Thyroid gland (tissue), 4 donors: ENCODE measurements around the gene DYNLT2. TPM values are rescaled to one million over a fixed set of nuclear protein-coding genes. Genes with fewer than 3 reads are reported as not detected.

Source experiments
- DNase-seq, 2 donors: peaks; one replicate each; pipeline ENCODE4 v3.0.0-alpha.2; 2019
- H3K27ac ChIP-seq, 3 donors: fragments of 200-600 bp; sonication (generic); 1 replicate in 2 of 3; 2 replicates in 1 of 3; pipeline ENCODE4 v1.5.1; 2016 to 2019; ENCODE audit warnings: mild to moderate bottlenecking in 1 of 3, moderate library complexity in 1 of 3
- H3K27me3 ChIP-seq: fragments of 200-600 bp; sonication (generic); one replicate; pipeline ENCODE4 v1.5.1; 2019
- H3K36me3 ChIP-seq, 2 donors: fragments of 200-600 bp; sonication (generic); one replicate each; pipeline ENCODE4 v1.5.1; 2016 to 2019
- H3K4me1 ChIP-seq, 2 donors: fragments of 200-600 bp; sonication (generic); one replicate each; pipeline ENCODE4 v1.5.1; 2017 to 2019
- H3K4me3 ChIP-seq, 3 donors: fragments of 200-600 bp; sonication (generic); replicated peaks in 1 of 3; 1 replicate in 2 of 3; 2 replicates in 1 of 3; pipeline ENCODE4 v1.5.1; 2016; ENCODE audit warnings: mild to moderate bottlenecking in 1 of 3
- H3K9me3 ChIP-seq: fragments of 200-600 bp; sonication (generic); one replicate; pipeline ENCODE4 v1.5.1; 2017
- CTCF ChIP-seq, 6 experiments: fragments of 200-600 bp in 3 of 6; fragments of 450-650 bp in 3 of 6; sonication (generic) in 3 of 6; IDR thresholded peaks; one replicate each; pipeline ENCODE4 v1.5.1; 2016 to 2019; ENCODE audit warnings: antibody characterized with exemption in 6 of 6, mild to moderate bottlenecking in 2 of 6, inconsistent platforms in 1 of 6, moderate library complexity in 1 of 6
- POLR2A ChIP-seq, 2 donors: fragments of 450-650 bp; IDR thresholded peaks; one replicate each; pipeline ENCODE4 v1.6.1; 2017; ENCODE audit warnings: antibody characterized with exemption in 2 of 2, mild to moderate bottlenecking in 2 of 2, moderate library complexity in 1 of 2
- WGBS, 2 donors: methylation state at CpG; one replicate each; pipeline ENCODE4 v1.1.5; 2017; 5-methylcytosine and 5-hydroxymethylcytosine counted together
- intact Hi-C: fragments of 100-400 bp; cut with DNase I; formaldehyde crosslinking; loops from one replicate; pipeline ENCODE4 v1.15.1; 2023
- total RNA-seq, 4 donors: library from RNA; depleted of rRNA; stranded (reverse); fragments of >200 nt; gene quantifications; one replicate each; pipeline ENCODE4 v1.2.3, GENCODE V29; 2016

The DYNLT2 gene
- total RNA-seq, 4 donors from 2014 or later, result 0.50 to 5.5 (median 2.5) TPM

- no peaks in the 10 kb centered on the region for H3K27me3 ChIP-seq
- H3K4me3 ChIP-seq, result no peak overlapping the region
- intact Hi-C loops, result no loop called here
- TF ChIP-seq POLR2A (IDR thresholded peaks at IDR 0.05) (no peak), CTCF (IDR thresholded peaks at IDR 0.05) (no peak)
- no peak for DNase-seq
- 52 to 65% methylated on average over 6 of the region's 6 CpGs for WGBS, 2 donors
- no peaks in the 10 kb centered on the region for H3K9me3 ChIP-seq
- H3K27ac ChIP-seq, result no peak overlapping the region
- H3K36me3 ChIP-seq, result no peaks in the 10 kb centered on the region
- peaks cover 10 to 16% of the 10 kb centered on the region in 2 donors for H3K4me1 ChIP-seq
Observed at GRCh38 chr6:169791721-169792131, 40.4 kb upstream of the DYNLT2 start.

- intact Hi-C loops, result no loop called here
- Histone ChIP-seq H3K9me3 (no peaks in the 10 kb centered on the region), H3K4me1 (peaks cover 10 to 16% of the 10 kb centered on the region in 2 donors), H3K27ac (peak overlapping the region in 1 of 3 donors; percentile 58), H3K36me3 (no peaks in the 10 kb centered on the region), H3K4me3 (peak overlapping the region in 1 of 3 donors; percentile 35), H3K27me3 (no peaks in the 10 kb centered on the region)
- WGBS, 2 donors, result 2% methylated on average over 36 to 55 of the region's 61 CpGs
- no peak for TF ChIP-seq POLR2A (IDR thresholded peaks at IDR 0.05)
- TF ChIP-seq CTCF (IDR thresholded peaks at IDR 0.05), result peak; percentile 87 to 99 (median 98)
- peak; percentile 64 to 71 for DNase-seq
Observed at GRCh38 chr6:169789944-169790927, 38.9 kb upstream of the DYNLT2 start.

- 60 to 65% methylated on average over 16 to 24 of the region's 24 CpGs for WGBS, 2 donors
- Histone ChIP-seq H3K4me3 (peak overlapping the region in 1 of 3 donors; percentile 35), H3K27me3 (no peaks in the 10 kb centered on the region), H3K9me3 (no peaks in the 10 kb centered on the region), H3K36me3 (no peaks in the 10 kb centered on the region), H3K27ac (no peak overlapping the region), H3K4me1 (peaks cover 10 to 16% of the 10 kb centered on the region in 2 donors)
- intact Hi-C loops, result no loop called here
- no peak for DNase-seq
- TF ChIP-seq CTCF (IDR thresholded peaks at IDR 0.05) (no peak), POLR2A (IDR thresholded peaks at IDR 0.05) (no peak)
Observed at GRCh38 chr6:169789146-169789943, 38.0 kb upstream of the DYNLT2 start.

GRCh38 chr6:169788809-169789145, 37.4 kb upstream of the DYNLT2 start:
- no peak for DNase-seq
- 59 to 66% methylated on average over 4 of the region's 4 CpGs for WGBS, 2 donors

More at GRCh38 chr6:169788809-169789145, 37.4 kb upstream of the DYNLT2 start:
- intact Hi-C loops, result no loop called here
- H3K27ac ChIP-seq, result no peak overlapping the region
- TF ChIP-seq CTCF (IDR thresholded peaks at IDR 0.05) (no peak), POLR2A (IDR thresholded peaks at IDR 0.05) (no peak)
- no peaks in the 10 kb centered on the region for H3K27me3 ChIP-seq
- H3K9me3 ChIP-seq, result no peaks in the 10 kb centered on the region
- peaks cover 10 to 16% of the 10 kb centered on the region in 2 donors for H3K4me1 ChIP-seq
- H3K36me3 ChIP-seq, result no peaks in the 10 kb centered on the region
- H3K4me3 ChIP-seq, result no peak overlapping the region
